Myocyte (in vitro differentiated cells): ENCODE results near the gene ZNF804B. TPM values are rescaled to one million over a fixed set of nuclear protein-coding genes. Genes with fewer than 3 reads are reported as not detected.
"Not testable (repeated sequence)": the region's sequence is repeated elsewhere in the genome, so short reads cannot be mapped to it uniquely, and the experiment has no call there.

Source experiments
- DNase-seq: peaks from one replicate; pipeline ENCODE4 v3.0.0-alpha.2; 2012; ENCODE audit warnings: low read depth
- total RNA-seq: library from RNA; depleted of rRNA; stranded (reverse); fragments of >200 nt; gene quantifications from 2 replicates; pipeline ENCODE4 v1.2.3, GENCODE V29; 2014

The ZNF804B gene
- total RNA-seq, 1 donor from 2014 or later, result not detected

GRCh38 chr7:89073776-89074175, 314.3 kb downstream of the ZNF804B start:
- no peak for DNase-seq

- no peak for DNase-seq
Measured at GRCh38 chr7:89077992-89078391, 318.5 kb downstream of the ZNF804B start.

- no peak for DNase-seq
Measured at GRCh38 chr7:89085580-89085979, 326.1 kb downstream of the ZNF804B start.

GRCh38 chr7:89091550-89091949, 332.1 kb downstream of the ZNF804B start:
- DNase-seq, result no peak

- DNase-seq, result no peak
Measured at GRCh38 chr7:89094269-89094668, 334.8 kb downstream of the ZNF804B start.

- DNase-seq, result no peak
Measured at GRCh38 chr7:89103564-89103963, 344.1 kb downstream of the ZNF804B start.

GRCh38 chr7:89104748-89105685, 345.5 kb downstream of the ZNF804B start:
- peak; percentile 54 for DNase-seq

GRCh38 chr7:89123871-89124270, 364.4 kb downstream of the ZNF804B start:
- DNase-seq, result no peak

- no peak for DNase-seq
Measured at GRCh38 chr7:89129600-89130375, 370.3 kb downstream of the ZNF804B start.

- no peak for DNase-seq
Measured at GRCh38 chr7:89133357-89133756, 373.9 kb downstream of the ZNF804B start.

GRCh38 chr7:89133819-89134218, 374.3 kb downstream of the ZNF804B start:
- DNase-seq, result no peak

GRCh38 chr7:89145801-89146200, 386.3 kb downstream of the ZNF804B start:
- no peak for DNase-seq

- no peak for DNase-seq
Measured at GRCh38 chr7:89160107-89160506, 400.6 kb downstream of the ZNF804B start.

GRCh38 chr7:89165421-89165820, 405.9 kb downstream of the ZNF804B start:
- DNase-seq, result no peak

- DNase-seq, result no peak
Measured at GRCh38 chr7:89170628-89171027, 411.1 kb downstream of the ZNF804B start.

- DNase-seq, result no peak
Measured at GRCh38 chr7:89182116-89182515, 422.6 kb downstream of the ZNF804B start.

- DNase-seq, result no peak
Measured at GRCh38 chr7:89183712-89184111, 424.2 kb downstream of the ZNF804B start.

GRCh38 chr7:89200758-89201157, 441.3 kb downstream of the ZNF804B start:
- no peak for DNase-seq

- no peak for DNase-seq
Measured at GRCh38 chr7:89223900-89224395, 464.4 kb downstream of the ZNF804B start.

GRCh38 chr7:89228688-89229171, 469.2 kb downstream of the ZNF804B start:
- not testable (repeated sequence) for DNase-seq

- DNase-seq, result no peak
Measured at GRCh38 chr7:89238156-89238555, 478.7 kb downstream of the ZNF804B start.

GRCh38 chr7:89246196-89246595, 486.7 kb downstream of the ZNF804B start:
- DNase-seq, result peak; percentile 3
